CD4-positive, CD25-positive, alpha-beta regulatory T cell (primary cell): ENCODE results near the gene ZDHHC20. TPM values are rescaled to one million over a fixed set of nuclear protein-coding genes. Genes with fewer than 3 reads are reported as not detected.
"Not testable (repeated sequence)": the region's sequence is repeated elsewhere in the genome, so short reads cannot be mapped to it uniquely, and the experiment has no call there.

Experiments
- ATAC-seq, 2 donors: fragments of 150-1000 bp; cut with Tn5 transposase; one replicate each; pipeline ENCODE4 v1.10.0; 2021; ENCODE audit warnings: low read depth in 2 of 2, moderate number of reproducible peaks in 2 of 2, moderate library complexity in 1 of 2
- DNase-seq, 3 donors: peaks; one replicate each; pipeline versions ENCODE4 v3.0.0 to v3.0.0-alpha.2; 2012 to 2022; ENCODE audit warnings: mixed read lengths in 1 of 3
- H3K27ac ChIP-seq: one replicate; pipeline ENCODE4 v1.7.0; 2013; ENCODE audit warnings: mild to moderate bottlenecking, low read length; ENCODE audit not compliant: insufficient read depth, poor library complexity, severe bottlenecking
- H3K27me3 ChIP-seq: one replicate; pipeline ENCODE4 v1.7.0; 2013; ENCODE audit warnings: low read length; ENCODE audit not compliant: control insufficient read depth, insufficient read depth
- H3K36me3 ChIP-seq: one replicate; pipeline ENCODE4 v1.7.0; 2013; ENCODE audit warnings: mild to moderate bottlenecking, low read length, moderate library complexity; ENCODE audit not compliant: control insufficient read depth, insufficient read depth
- H3K4me1 ChIP-seq: 2 replicates; pipeline ENCODE4 v1.7.0; 2013; ENCODE audit warnings: mild to moderate bottlenecking, low read length; ENCODE audit not compliant: insufficient read depth, control insufficient read depth, poor library complexity, severe bottlenecking
- H3K4me3 ChIP-seq: one replicate; pipeline ENCODE4 v1.7.0; 2013; ENCODE audit warnings: low read depth, mild to moderate bottlenecking, low read length, moderate library complexity
- H3K9me3 ChIP-seq, 2 experiments: 1 replicate in 1 of 2; 2 replicates in 1 of 2; pipeline ENCODE4 v1.7.0; 2013; ENCODE audit warnings: low read length in 2 of 2, mild to moderate bottlenecking in 1 of 2, moderate library complexity in 1 of 2; ENCODE audit not compliant: control insufficient read depth in 2 of 2
- H3K27ac Mint-ChIP-seq, 3 donors: one replicate each; pipeline ENCODE4 v1.8.0; 2020 to 2022; ENCODE audit warnings: mild to moderate bottlenecking in 3 of 3, mixed read lengths in 3 of 3, moderate library complexity in 2 of 3
- H3K27me3 Mint-ChIP-seq: one replicate; pipeline ENCODE4 v1.8.0; 2022; ENCODE audit warnings: mild to moderate bottlenecking, mixed read lengths
- H3K36me3 Mint-ChIP-seq: one replicate; pipeline ENCODE4 v1.8.0; 2020; ENCODE audit warnings: mixed read lengths
- H3K4me1 Mint-ChIP-seq, 4 donors: one replicate each; pipeline ENCODE4 v1.8.0; 2020 to 2022; ENCODE audit warnings: mixed read lengths in 4 of 4, mild to moderate bottlenecking in 1 of 4
- H3K4me3 Mint-ChIP-seq, 4 donors: one replicate each; pipeline ENCODE4 v1.8.0; 2020 to 2022; ENCODE audit warnings: mild to moderate bottlenecking in 4 of 4, mixed read lengths in 4 of 4, moderate library complexity in 3 of 4
- H3K9me3 Mint-ChIP-seq, 7 donors: one replicate each; pipeline ENCODE4 v1.8.0; 2020 to 2022; ENCODE audit warnings: mixed read lengths in 7 of 7, mild to moderate bottlenecking in 3 of 7, moderate library complexity in 2 of 7
- polyA plus RNA-seq, 4 donors: library from polyadenylated mRNA; unstranded; fragments of 300-500 nt; fragmentation: Illumina TruSeq; gene quantifications; one replicate each; pipeline ENCODE4 v1.2.3, GENCODE V29; 2021
- total RNA-seq: library from RNA; stranded (reverse); gene quantifications from one replicate; pipeline ENCODE4 v1.2.3, GENCODE V29; 2022

ZDHHC20 gene
- total and polyA plus RNA-seq, 5 donors from 2014 or later = 36.9 to 84.4 (median 39.6) TPM

DNA sequence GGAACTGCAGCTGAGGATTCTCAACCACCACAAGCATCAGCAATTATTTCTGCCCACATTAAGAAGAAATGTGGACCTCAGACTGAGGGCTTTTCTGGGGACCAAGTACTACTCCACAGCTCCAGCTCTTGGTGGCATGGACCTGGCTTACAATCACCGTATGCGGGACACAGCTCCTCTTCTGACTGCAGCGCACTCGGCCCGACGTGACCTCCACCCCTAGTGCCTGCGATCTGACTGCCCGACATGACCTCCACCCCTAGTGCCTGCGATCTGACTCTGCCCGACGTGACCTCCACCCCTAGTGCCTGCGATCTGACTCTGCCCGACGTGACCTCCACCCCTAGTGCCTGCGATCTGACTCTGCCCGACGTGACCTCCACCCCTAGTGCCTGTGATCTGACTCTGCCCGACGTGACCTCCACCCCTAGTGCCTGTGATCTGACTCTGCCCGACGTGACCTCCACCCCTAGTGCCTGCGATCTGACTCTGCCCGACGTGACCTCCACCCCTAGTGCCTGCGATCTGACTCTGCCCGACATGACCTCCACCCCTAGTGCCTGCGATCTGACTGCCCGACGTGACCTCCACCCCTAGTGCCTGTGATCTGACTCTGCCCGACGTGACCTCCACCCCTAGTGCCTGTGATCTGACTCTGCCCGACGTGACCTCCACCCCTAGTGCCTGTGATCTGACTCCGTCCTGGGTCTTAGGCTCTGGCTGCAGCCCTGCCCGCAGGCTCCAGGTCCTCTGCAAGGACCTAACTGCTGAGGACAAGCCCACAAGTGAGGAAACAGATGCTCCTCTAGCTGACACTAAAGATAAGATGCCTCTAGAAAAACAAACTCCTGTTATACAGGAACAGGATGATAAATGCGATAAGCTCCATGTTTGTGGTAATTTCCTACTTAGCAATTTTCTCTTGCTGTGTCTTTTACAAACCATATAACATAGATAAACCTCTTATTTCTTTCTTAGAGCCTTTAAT lies 81.8 kb downstream of the ZDHHC20 start:
- peaks cover 55% of the 10 kb centered on the region for H3K36me3 ChIP-seq
- DNase-seq, H3K9me3 ChIP-seq, H3K4me1 Mint-ChIP-seq, H3K27me3 ChIP-seq, H3K27me3 Mint-ChIP-seq, H3K9me3 Mint-ChIP-seq, ATAC-seq, H3K27ac ChIP-seq, H3K4me3 Mint-ChIP-seq, H3K4me3 ChIP-seq, H3K4me1 ChIP-seq: not testable (repeated sequence)
- Mint-ChIP-seq H3K27ac (peak overlapping the region in 2 of 3 donors; percentile 42 to 92), H3K36me3 (peaks cover 21% of the 10 kb centered on the region)

DNA sequence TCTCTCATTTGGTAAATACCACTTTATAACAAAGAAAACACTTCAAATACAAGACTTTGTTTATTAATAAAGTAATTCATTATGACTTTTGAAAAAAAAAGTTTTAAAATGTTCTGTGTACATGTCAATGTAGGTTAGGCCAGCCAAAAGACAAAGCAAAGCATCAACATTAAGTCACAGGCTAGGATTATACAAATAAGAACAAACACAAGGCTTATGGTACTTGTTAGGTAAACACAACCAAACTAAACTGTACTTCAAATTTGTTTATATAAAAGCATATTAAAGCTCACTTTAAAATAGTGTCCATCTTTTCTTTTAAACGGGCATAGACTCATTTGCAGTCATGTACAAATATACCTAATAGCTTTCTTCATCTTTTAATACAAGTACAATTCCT lies 86.6 kb downstream of the ZDHHC20 start:
- peaks cover 20% of the 10 kb centered on the region for H3K36me3 ChIP-seq
- H3K27ac ChIP-seq = no peak overlapping the region
- H3K9me3 ChIP-seq = no peaks in the 10 kb centered on the region
- Mint-ChIP-seq H3K36me3 (peaks cover 14% of the 10 kb centered on the region), H3K9me3 (no peaks in the 10 kb centered on the region), H3K27me3 (no peaks in the 10 kb centered on the region), H3K4me3 (no peak overlapping the region), H3K27ac (no peak overlapping the region), H3K4me1 (no peaks in the 10 kb centered on the region)
- no peak for DNase-seq
- ATAC-seq = no peak
- H3K4me1 ChIP-seq = no peaks in the 10 kb centered on the region
- no peak overlapping the region for H3K4me3 ChIP-seq
- H3K27me3 ChIP-seq = no peaks in the 10 kb centered on the region

DNA sequence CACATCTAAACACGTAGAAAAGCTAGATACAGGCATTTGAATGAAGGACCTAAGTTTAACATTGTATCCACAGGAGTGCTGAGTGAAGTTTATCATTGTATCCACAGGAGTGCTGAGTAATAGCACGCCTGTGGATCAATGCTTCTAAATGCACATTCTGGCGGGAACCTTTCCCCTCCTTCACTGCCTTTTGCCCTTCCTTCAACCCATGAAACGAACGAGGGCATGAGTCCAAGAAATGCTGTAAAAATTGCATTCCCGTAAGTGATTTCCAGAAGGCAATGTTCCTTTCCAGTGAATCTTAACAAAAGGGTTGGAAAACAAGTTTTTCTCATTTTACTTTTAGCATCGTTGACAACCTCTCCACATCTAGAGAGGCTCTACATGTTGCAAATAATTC lies 88.1 kb downstream of the ZDHHC20 start:
- Mint-ChIP-seq H3K27me3 (no peaks in the 10 kb centered on the region), H3K27ac (no peak overlapping the region), H3K4me1 (no peaks in the 10 kb centered on the region), H3K36me3 (peaks cover 14% of the 10 kb centered on the region), H3K4me3 (no peak overlapping the region), H3K9me3 (no peaks in the 10 kb centered on the region)
- Histone ChIP-seq H3K27ac (no peak overlapping the region), H3K4me1 (no peaks in the 10 kb centered on the region), H3K36me3 (peaks cover 13% of the 10 kb centered on the region), H3K9me3 (no peaks in the 10 kb centered on the region), H3K4me3 (no peak overlapping the region), H3K27me3 (no peaks in the 10 kb centered on the region)
- DNase-seq = no peak
- ATAC-seq = no peak

DNA sequence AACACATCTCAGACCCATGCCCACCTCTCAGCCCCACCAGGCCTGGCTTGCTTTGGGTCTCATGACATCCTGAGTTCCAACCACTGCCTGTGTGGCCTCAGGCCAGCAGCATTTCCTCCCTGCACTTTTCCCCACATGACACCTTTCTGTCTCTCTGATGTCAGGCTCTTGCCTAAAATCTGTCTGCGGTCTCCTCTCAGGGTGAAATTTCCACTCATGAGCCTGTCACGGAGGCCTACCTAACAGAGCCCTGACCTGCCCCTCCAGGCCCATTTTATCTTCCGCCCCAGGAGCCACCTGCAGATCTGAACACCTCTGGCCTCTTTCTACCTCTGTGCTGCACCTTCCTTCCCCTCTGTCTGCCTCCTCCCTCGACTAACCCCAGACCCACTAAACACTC lies 93.5 kb downstream of the ZDHHC20 start:
- peak overlapping the region in 1 of 4 donors; percentile 21 for H3K4me3 Mint-ChIP-seq
- H3K36me3 Mint-ChIP-seq = no peaks in the 10 kb centered on the region
- no peak overlapping the region for H3K27ac Mint-ChIP-seq
- H3K36me3 ChIP-seq = no peaks in the 10 kb centered on the region
- no peaks in the 10 kb centered on the region for H3K4me1 ChIP-seq
- no peaks in the 10 kb centered on the region for H3K9me3 ChIP-seq
- no peak overlapping the region for H3K27ac ChIP-seq
- H3K4me3 ChIP-seq = no peak overlapping the region
- H3K4me1 Mint-ChIP-seq = peaks cover 0 to 9% (median 0%) of the 10 kb centered on the region in 4 donors
- H3K27me3 Mint-ChIP-seq = no peaks in the 10 kb centered on the region
- ATAC-seq = no peak
- DNase-seq = no peak
- H3K27me3 ChIP-seq = no peaks in the 10 kb centered on the region
- H3K9me3 Mint-ChIP-seq = no peaks in the 10 kb centered on the region

DNA sequence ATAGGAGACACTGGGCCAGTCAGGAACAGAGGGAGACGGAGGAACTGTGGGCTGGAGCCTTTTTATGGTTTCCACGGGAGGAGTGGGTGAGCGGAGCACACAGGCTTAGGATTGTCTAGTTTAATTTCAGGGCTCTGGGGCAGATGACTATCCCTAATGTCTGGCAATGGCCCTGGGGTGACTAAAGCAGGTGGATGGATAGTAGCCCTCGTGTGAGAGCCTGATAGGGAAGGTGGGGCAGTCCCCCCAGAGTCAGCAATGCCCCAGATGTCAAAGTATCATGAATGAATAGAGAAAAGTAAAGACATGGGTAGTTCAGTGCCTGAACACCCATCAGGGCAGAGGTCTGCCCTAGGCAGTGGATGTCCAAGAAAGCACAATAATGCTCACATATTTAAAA lies 94.2 kb downstream of the ZDHHC20 start:
- Histone ChIP-seq H3K36me3 (no peaks in the 10 kb centered on the region), H3K27me3 (no peaks in the 10 kb centered on the region), H3K9me3 (no peaks in the 10 kb centered on the region), H3K4me3 (no peak overlapping the region), H3K27ac (no peak overlapping the region), H3K4me1 (no peaks in the 10 kb centered on the region)
- Mint-ChIP-seq H3K4me1 (peaks cover 0 to 9% (median 0%) of the 10 kb centered on the region in 4 donors), H3K36me3 (no peaks in the 10 kb centered on the region), H3K9me3 (no peaks in the 10 kb centered on the region), H3K27ac (no peak overlapping the region), H3K27me3 (no peaks in the 10 kb centered on the region), H3K4me3 (no peak overlapping the region)
- DNase-seq = no peak
- ATAC-seq = no peak

DNA sequence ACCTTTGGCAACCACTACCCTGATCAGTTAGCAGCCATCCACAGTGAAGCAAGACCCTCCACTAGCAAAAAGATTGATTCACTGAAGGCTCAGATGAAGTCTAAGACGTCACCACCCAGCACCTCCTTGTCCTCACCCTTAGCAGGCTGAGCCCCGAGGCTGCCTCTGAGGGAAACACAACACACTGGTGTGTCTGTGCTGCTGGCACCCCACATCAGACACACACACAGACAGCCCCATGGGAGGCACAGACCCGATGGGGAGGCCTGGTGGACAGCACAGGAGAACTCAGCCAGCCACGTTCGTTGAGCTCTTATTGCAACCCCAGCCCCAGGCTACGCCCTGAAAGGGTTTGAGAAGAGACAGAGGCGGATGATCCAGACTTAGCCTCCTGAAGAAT lies 94.7 kb downstream of the ZDHHC20 start:
- H3K27me3 ChIP-seq = no peaks in the 10 kb centered on the region
- H3K36me3 ChIP-seq = no peaks in the 10 kb centered on the region
- H3K4me1 Mint-ChIP-seq = peaks cover 0 to 9% (median 0%) of the 10 kb centered on the region in 4 donors
- H3K27ac ChIP-seq = no peak overlapping the region
- H3K4me3 ChIP-seq = no peak overlapping the region
- no peak for DNase-seq
- H3K9me3 ChIP-seq = no peaks in the 10 kb centered on the region
- no peak for ATAC-seq
- H3K4me1 ChIP-seq = no peaks in the 10 kb centered on the region
- no peaks in the 10 kb centered on the region for H3K36me3 Mint-ChIP-seq
- no peaks in the 10 kb centered on the region for H3K9me3 Mint-ChIP-seq
- no peak overlapping the region for H3K27ac Mint-ChIP-seq
- no peak overlapping the region for H3K4me3 Mint-ChIP-seq
- no peaks in the 10 kb centered on the region for H3K27me3 Mint-ChIP-seq

DNA sequence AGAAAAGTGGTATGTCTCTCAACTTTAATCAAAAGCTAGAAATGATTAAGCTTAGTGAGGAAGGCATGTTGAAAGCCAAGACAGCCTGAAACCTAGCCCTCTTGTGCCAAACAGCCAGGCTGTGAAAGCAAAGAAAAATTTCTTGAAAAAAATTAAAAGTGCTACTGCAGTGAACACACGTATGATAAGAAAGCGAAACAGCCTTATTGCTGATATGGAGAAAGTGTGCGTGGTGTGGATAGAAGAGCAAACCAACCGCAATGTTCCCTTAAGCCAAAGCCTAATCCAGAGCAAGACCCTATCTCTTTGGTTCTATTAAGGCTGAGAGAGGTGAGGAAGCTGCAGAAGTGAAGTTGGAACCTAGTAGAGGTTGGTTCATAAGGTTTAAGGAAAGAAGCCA lies 96.4 kb downstream of the ZDHHC20 start:
- DNase-seq (no peak), ATAC-seq (no peak)
- Mint-ChIP-seq H3K27me3 (no peaks in the 10 kb centered on the region), H3K4me1 (peaks cover 0 to 9% (median 0%) of the 10 kb centered on the region in 4 donors), H3K27ac (no peak overlapping the region), H3K36me3 (no peaks in the 10 kb centered on the region), H3K9me3 (peaks cover 0 to 1% (median 0%) of the 10 kb centered on the region in 7 donors), H3K4me3 (no peak overlapping the region)
- no peaks in the 10 kb centered on the region for H3K4me1 ChIP-seq
- no peaks in the 10 kb centered on the region for H3K36me3 ChIP-seq
- H3K9me3 ChIP-seq = no peaks in the 10 kb centered on the region
- H3K4me3 ChIP-seq = no peak overlapping the region
- no peaks in the 10 kb centered on the region for H3K27me3 ChIP-seq
- no peak overlapping the region for H3K27ac ChIP-seq

DNA sequence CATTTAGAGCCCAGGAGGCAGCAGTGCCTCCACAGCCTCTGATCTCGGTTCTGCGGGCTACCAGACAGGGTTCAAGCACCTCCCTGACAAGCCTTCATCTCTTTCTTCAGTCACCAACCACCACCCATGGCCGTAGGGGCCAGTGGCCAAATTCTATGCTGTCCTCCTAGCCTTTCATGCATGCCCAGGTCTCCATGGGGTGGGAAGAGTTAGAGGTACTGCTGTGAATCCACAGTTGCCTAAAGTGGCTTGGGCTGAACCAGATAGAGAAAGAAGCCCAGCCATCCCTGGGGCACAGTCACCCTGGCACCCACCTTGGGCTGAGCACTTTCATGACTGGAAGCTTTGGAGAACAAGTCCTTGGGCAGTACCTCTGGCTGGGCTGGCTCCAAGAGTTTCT lies 97.4 kb downstream of the ZDHHC20 start:
- peaks cover 0 to 9% (median 0%) of the 10 kb centered on the region in 4 donors for H3K4me1 Mint-ChIP-seq
- no peak overlapping the region for H3K4me3 Mint-ChIP-seq
- Histone ChIP-seq H3K27me3 (no peaks in the 10 kb centered on the region), H3K9me3 (no peaks in the 10 kb centered on the region), H3K4me3 (no peak overlapping the region), H3K36me3 (no peaks in the 10 kb centered on the region), H3K4me1 (no peaks in the 10 kb centered on the region), H3K27ac (no peak overlapping the region)
- peaks cover 0 to 2% (median 0%) of the 10 kb centered on the region in 7 donors for H3K9me3 Mint-ChIP-seq
- H3K27me3 Mint-ChIP-seq = no peaks in the 10 kb centered on the region
- DNase-seq (no peak), ATAC-seq (no peak)
- no peaks in the 10 kb centered on the region for H3K36me3 Mint-ChIP-seq
- H3K27ac Mint-ChIP-seq = no peak overlapping the region
